Activated CD4-positive, alpha-beta memory T cell treated with anti-CD3 and anti-CD28 coated beads, Interleukin-2, amount 10 ng/mL, durations not matched to agents 7 days and 5 days (primary cell): ENCODE measurements around the gene FRG1. TPM values are rescaled to one million over a fixed set of nuclear protein-coding genes. Genes with fewer than 3 reads are reported as not detected.

Experiments used
- total RNA-seq, 2 experiments: library from RNA; stranded (reverse); gene quantifications; one replicate each; pipeline ENCODE4 v1.2.3, GENCODE V29; 2021

FRG1 gene
- total RNA-seq, 2 experiments from 2014 or later = 68.5 to 73.4 TPM

Other genes starting within 250 kb of the FRG1 start
- not detected for gene FRG2, start 86.4 kb downstream of the FRG1 start, total RNA-seq
- gene DBET, start 123.6 kb downstream of the FRG1 start, total RNA-seq = not detected
- not detected for gene DUX4, start 232.9 kb downstream of the FRG1 start, total RNA-seq